Ishikawa (cell line): Measurements from ENCODE around the gene TNP2.

Experiments
- CEBPB ChIP-seq: IDR thresholded peaks from 2 replicates; pipeline ENCODE4 v1.6.1; 2012
- CREB1 ChIP-seq: IDR thresholded peaks from 2 replicates; pipeline ENCODE4 v1.6.1; 2012; ENCODE audit warnings: low read depth
- EGR1 ChIP-seq: IDR thresholded peaks from 2 replicates; pipeline ENCODE4 v1.6.1; 2012
- EP300 ChIP-seq: IDR thresholded peaks from 2 replicates; pipeline ENCODE4 v1.6.1; 2012; ENCODE audit warnings: borderline replicate concordance
- FOXM1 ChIP-seq: IDR thresholded peaks from 2 replicates; pipeline ENCODE4 v1.6.1; 2012; ENCODE audit warnings: low read depth, borderline replicate concordance
- MAX ChIP-seq: IDR thresholded peaks from 2 replicates; pipeline ENCODE4 v1.6.1; 2012
- RAD21 ChIP-seq: IDR thresholded peaks from 2 replicates; pipeline ENCODE4 v1.6.1; 2012; ENCODE audit warnings: low read depth
- REST ChIP-seq: IDR thresholded peaks from 2 replicates; pipeline ENCODE4 v1.6.1; 2012; ENCODE audit warnings: low read depth, mild to moderate bottlenecking
- TAF1 ChIP-seq: IDR thresholded peaks from 2 replicates; pipeline ENCODE4 v1.6.1; 2012; ENCODE audit warnings: low read depth, mild to moderate bottlenecking
- TCF12 ChIP-seq: IDR thresholded peaks from 2 replicates; pipeline ENCODE4 v1.6.1; 2012; ENCODE audit warnings: low read depth
- TEAD4 ChIP-seq: IDR thresholded peaks from 2 replicates; pipeline ENCODE4 v1.6.1; 2012
- USF1 ChIP-seq: IDR thresholded peaks from 2 replicates; pipeline ENCODE4 v1.6.1; 2012

GRCh38 chr16:11271610-11272009 lies 2.5 kb upstream of the TNP2 start:
- no peak for TF ChIP-seq REST
- TF ChIP-seq MAX, result no peak
- no peak for TF ChIP-seq EP300
- TF ChIP-seq CREB1, result no peak
- no peak for TF ChIP-seq CEBPB
- no peak for TF ChIP-seq FOXM1
- no peak for TF ChIP-seq RAD21
- no peak for TF ChIP-seq TAF1
- TF ChIP-seq EGR1, result no peak
- TF ChIP-seq USF1, result no peak
- no peak for TF ChIP-seq TCF12
- no peak for TF ChIP-seq TEAD4
